Endothelial cell of umbilical vein (primary cell): ENCODE results near the gene ZFPM1. TPM values are rescaled to one million over a fixed set of nuclear protein-coding genes. Genes with fewer than 3 reads are reported as not detected.

Experiments used
- BruUV-seq: library from RNA; stranded (reverse); fragments of 400-500 nt; replicated peaks from 2 replicates; lab custom pipeline; 2021; lab: Mats Ljungman, UMichigan
- CTCF ChIA-PET: fragments of 300-600, 350-600 bp; sonication (Branson Sonifier 250); formaldehyde crosslinking; loops from one replicate; lab custom pipeline; 2021; ENCODE audit warnings: antibody characterized with exemption, inconsistent platforms; lab: Charles Lee
- POLR2A ChIA-PET: fragments of 300-600, 350-600 bp; sonication (Branson Sonifier 250); formaldehyde crosslinking; loops from one replicate; lab custom pipeline; 2021; ENCODE audit warnings: antibody characterized with exemption, inconsistent platforms; lab: Charles Lee
- DNase-seq: peaks from one replicate; pipeline ENCODE4 v3.0.0-alpha.2; 2011; ENCODE audit warnings: low read depth, low spot score
- FAIRE-seq: peaks from 2 replicates; lab custom pipeline; 2011; peaks lifted over from hg19 to GRCh38; lab: Jason Lieb, UNC
- H2AFZ ChIP-seq: 2 replicates; pipeline ENCODE4 v1.6.0; 2012; ENCODE audit warnings: low read depth, low read length, control low read depth, inconsistent platforms
- H3K27ac ChIP-seq: 2 replicates; pipeline ENCODE4 v1.5.1; 2011; ENCODE audit warnings: low read depth, mild to moderate bottlenecking, control low read depth, low read length, moderate library complexity; ENCODE audit not compliant: insufficient read depth
- H3K27me3 ChIP-seq, 2 experiments: 2 replicates each; pipeline versions ENCODE4 v1.6.0 to v1.6.1; 2011; ENCODE audit warnings: low read length in 2 of 2, mixed read lengths in 1 of 2; ENCODE audit not compliant: control insufficient read depth in 2 of 2, insufficient read depth in 2 of 2
- H3K36me3 ChIP-seq, 2 experiments: 2 replicates in 1 of 2; 3 replicates in 1 of 2; pipeline ENCODE4 v1.5.1; 2011; ENCODE audit warnings: low read length in 2 of 2, mild to moderate bottlenecking in 1 of 2, moderate library complexity in 1 of 2; ENCODE audit not compliant: control insufficient read depth in 2 of 2, insufficient read depth in 2 of 2; ENCODE audit errors: extremely low read depth in 1 of 2
- H3K4me1 ChIP-seq: 3 replicates; pipeline ENCODE4 v1.5.1; 2011; ENCODE audit warnings: mild to moderate bottlenecking, low read length; ENCODE audit not compliant: control insufficient read depth, insufficient read depth; ENCODE audit errors: extremely low read depth
- H3K4me2 ChIP-seq: 2 replicates; pipeline ENCODE4 v1.6.1; 2011; ENCODE audit warnings: low read length, control low read depth, mixed read lengths; ENCODE audit not compliant: insufficient read depth
- H3K4me3 ChIP-seq, 3 experiments: fragments of 200-600 bp in 1 of 3; sonication (generic), shearing (Covaris generic) in 1 of 3; replicated peaks in 1 of 3; 2 replicates each; pipeline ENCODE4 v1.5.1; 2011 to 2016; ENCODE audit warnings: control low read depth in 3 of 3, low read length in 3 of 3, mild to moderate bottlenecking in 2 of 3, inconsistent platforms in 1 of 3, low read depth in 1 of 3, moderate library complexity in 1 of 3; ENCODE audit not compliant: insufficient read depth in 1 of 3
- H3K79me2 ChIP-seq: 2 replicates; pipeline ENCODE4 v1.6.0; 2012; ENCODE audit warnings: low read length, inconsistent platforms; ENCODE audit not compliant: control insufficient read depth, insufficient read depth
- H3K9ac ChIP-seq: replicated peaks from 2 replicates; pipeline ENCODE3; 2011; ENCODE audit warnings: low read length, control low read depth; ENCODE audit not compliant: insufficient read depth; ENCODE audit errors: extremely low read depth
- H3K9me1 ChIP-seq: replicated peaks from 3 replicates; pipeline ENCODE4 v1.6.0; 2011; ENCODE audit warnings: mild to moderate bottlenecking, low read length; ENCODE audit not compliant: control insufficient read depth, insufficient read depth; ENCODE audit errors: extremely low read depth
- H3K9me3 ChIP-seq: replicated peaks from 2 replicates; pipeline ENCODE4 v1.5.1; 2012; ENCODE audit warnings: low read length, inconsistent platforms; ENCODE audit not compliant: control insufficient read depth, insufficient read depth
- H4K20me1 ChIP-seq: replicated peaks from 2 replicates; pipeline ENCODE3; 2011; ENCODE audit warnings: mild to moderate bottlenecking, low read length; ENCODE audit not compliant: control insufficient read depth, insufficient read depth; ENCODE audit errors: extremely low read depth
- CTCF ChIP-seq, 2 donors: IDR thresholded peaks; 1 replicate in 1 of 2; 2 replicates in 1 of 2; pipeline ENCODE4 v1.5.1; 2011; ENCODE audit warnings: low read length in 2 of 2, mild to moderate bottlenecking in 2 of 2, moderate library complexity in 2 of 2, control low read depth in 1 of 2, inconsistent platforms in 1 of 2, low read depth in 1 of 2; ENCODE audit not compliant: insufficient read depth in 1 of 2; ENCODE audit errors: extremely low read depth in 1 of 2
- EZH2 ChIP-seq: IDR thresholded peaks from 2 replicates; pipeline ENCODE4 v1.6.1; 2012; ENCODE audit warnings: borderline replicate concordance, low read depth, mild to moderate bottlenecking, moderate library complexity, low read length, inconsistent platforms; ENCODE audit not compliant: severe bottlenecking
- FOS ChIP-seq: IDR thresholded peaks from 2 replicates; pipeline ENCODE4 v1.6.1; 2011; ENCODE audit warnings: mild to moderate bottlenecking, low read length, moderate library complexity, borderline replicate concordance; ENCODE audit not compliant: insufficient read depth
- JUN ChIP-seq: IDR thresholded peaks from 2 replicates; pipeline ENCODE4 v1.6.1; 2011; ENCODE audit warnings: borderline replicate concordance, low read depth; ENCODE audit not compliant: insufficient read length, insufficient read depth
- MAX ChIP-seq: IDR thresholded peaks from 2 replicates; pipeline ENCODE4 v1.6.1; 2011; ENCODE audit not compliant: insufficient read depth, insufficient read length
- dilution Hi-C: fragments of 300-500 bp; cut with MboI; formaldehyde crosslinking; loops from one replicate; pipeline ENCODE4 v1.15.0; 2019; ENCODE audit warnings: low sequenced_read_pairs; ENCODE audit not compliant: extremely low pct_ligation_motif_present
- intact Hi-C: fragments of 100-400 bp; cut with micrococcal nuclease; formaldehyde crosslinking; loops from one replicate; pipeline ENCODE4 v1.10.0; 2022
- polyA plus RNA-seq, 4 experiments: library from polyadenylated mRNA; depleted of rRNA in 3 of 4; stranded (reverse) in 3 of 4; unstranded in 1 of 4; fragments of >200 nt; gene quantifications; 2 replicates each; pipeline versions ENCODE4 v1.2.1 to v1.2.3, GENCODE V29; 2011 to 2012; ENCODE audit warnings: missing spikeins in 1 of 4
- total RNA-seq: library from RNA; stranded (reverse); gene quantifications from 2 replicates; pipeline ENCODE4 v1.2.3, GENCODE V29; 2021

ZFPM1 gene
- total and polyA plus RNA-seq, 2 donors (not counting 3 experiments of a cell fraction or from before 2014, with no cell fraction given): 0.37 to 7.5 TPM

GRCh38 chr16:88411951-88412576 is 41.0 kb upstream of the ZFPM1 start:
- Histone ChIP-seq H4K20me1 (no peaks in the 10 kb centered on the region), H3K4me2 (no peak overlapping the region), H2AFZ (no peak overlapping the region), H3K9me1 (no peaks in the 10 kb centered on the region), H3K79me2 (no peaks in the 10 kb centered on the region), H3K4me3 (no peak overlapping the region), H3K4me1 (no peaks in the 10 kb centered on the region), H3K27ac (no peak overlapping the region), H3K9ac (no peak overlapping the region), H3K36me3 (no peaks in the 10 kb centered on the region), H3K9me3 (no peaks in the 10 kb centered on the region), H3K27me3 (no peaks in the 10 kb centered on the region)
- DNase-seq: no peak
- CTCF ChIA-PET: no interaction called here
- intact Hi-C loops: no loop called here
- BruUV-seq: no TSS peak
- no peak for TF ChIP-seq MAX
- no peak for TF ChIP-seq EZH2
- TF ChIP-seq JUN: no peak
- TF ChIP-seq CTCF (IDR thresholded peaks at IDR 0.05; ENCODE audit: extremely low read depth in 1 of 2, insufficient read depth in 1 of 2, low read depth in 1 of 2, low read length in 2 of 2): no peak
- no peak for TF ChIP-seq FOS
- dilution Hi-C loops: no loop called here
- FAIRE-seq: no peak
- POLR2A ChIA-PET: no interaction called here
